GM12873 (cell line): Measurements from ENCODE around the gene HEMK1.

Source experiments
- CTCF ChIP-seq: IDR thresholded peaks from 2 replicates; pipeline ENCODE4 v1.5.1; 2012; ENCODE audit warnings: low read depth, mild to moderate bottlenecking, moderate library complexity, low read length, control low read depth; ENCODE audit not compliant: insufficient read depth; ENCODE audit errors: missing control alignments

The HEMK1 gene

GRCh38 chr3:50623840-50624474 is 54.6 kb downstream of the HEMK1 start:
- TF ChIP-seq CTCF: no peak

DNA sequence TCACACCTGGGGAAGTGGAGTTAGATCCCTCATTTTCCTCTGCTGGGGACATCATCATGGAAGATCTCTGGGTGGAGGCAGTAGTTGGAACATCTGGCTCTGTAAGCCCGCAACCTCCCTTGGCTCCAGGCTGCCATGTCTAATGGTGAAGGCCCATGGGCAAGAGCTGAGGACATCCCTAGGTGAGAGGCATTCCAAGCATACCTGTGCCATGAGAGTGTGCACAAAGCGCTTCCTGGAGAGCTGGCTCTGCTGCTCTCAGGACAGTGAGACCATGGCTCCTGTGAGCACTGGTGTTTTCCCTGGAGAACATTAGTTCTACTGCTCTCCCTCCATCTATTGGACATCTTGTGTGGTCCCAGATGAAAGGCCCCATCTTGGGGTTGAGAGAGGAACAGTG is 55.3 kb downstream of the HEMK1 start:
- TF ChIP-seq CTCF: no peak

GRCh38 chr3:50625231-50626182 is 56.2 kb downstream of the HEMK1 start:
- no peak for TF ChIP-seq CTCF

DNA sequence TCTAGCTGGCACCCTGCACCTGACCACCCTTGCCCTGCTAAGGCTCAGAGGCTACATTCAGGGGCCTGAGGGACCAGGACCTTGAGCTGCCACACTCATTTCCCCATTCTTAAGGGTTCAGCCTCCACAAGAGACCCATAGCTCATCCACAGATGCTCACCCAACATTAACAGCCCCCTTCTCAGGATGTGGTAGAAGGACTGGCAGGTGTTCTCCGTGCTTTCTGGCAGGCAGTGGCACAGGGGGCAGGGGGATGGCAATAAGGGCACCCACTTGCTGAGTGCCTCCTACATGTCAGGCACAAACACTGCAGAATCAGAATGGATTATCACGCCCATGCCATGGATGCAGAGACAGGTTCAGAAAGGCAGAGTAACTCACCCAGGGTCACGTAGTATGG is 57.1 kb downstream of the HEMK1 start:
- no peak for TF ChIP-seq CTCF

DNA sequence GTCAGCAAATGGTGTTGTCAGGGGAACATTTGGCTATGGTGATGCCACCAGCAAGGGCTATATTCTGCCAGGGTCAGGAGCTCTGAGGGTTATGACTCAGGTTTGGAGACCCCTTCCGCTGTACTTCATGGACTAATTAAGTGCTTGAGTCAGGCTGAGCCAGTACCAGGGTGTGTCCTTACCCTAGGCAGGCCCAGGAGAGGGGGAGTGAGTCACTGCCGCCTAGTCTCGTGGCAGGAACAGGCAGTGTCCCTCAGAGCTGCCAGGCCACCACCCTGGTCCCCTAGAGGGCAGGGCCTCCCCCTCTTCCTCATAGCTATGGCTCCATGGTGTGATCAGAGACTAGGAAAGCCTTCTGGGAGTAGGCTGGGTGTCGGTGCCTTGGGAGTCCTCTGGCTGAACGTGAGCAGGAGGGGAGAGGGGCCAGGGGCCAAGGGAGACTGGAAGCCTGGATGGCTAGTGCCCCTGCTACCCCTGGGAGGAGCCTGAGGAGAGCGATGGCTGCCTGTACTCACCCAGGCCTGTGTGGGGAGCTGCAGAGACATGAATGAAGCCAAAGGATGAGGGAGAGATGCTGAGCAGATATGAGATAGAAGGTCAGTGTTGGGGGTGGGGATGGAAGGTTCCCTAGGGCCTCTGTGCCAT is 58.2 kb downstream of the HEMK1 start:
- TF ChIP-seq CTCF: peak; percentile 42

DNA sequence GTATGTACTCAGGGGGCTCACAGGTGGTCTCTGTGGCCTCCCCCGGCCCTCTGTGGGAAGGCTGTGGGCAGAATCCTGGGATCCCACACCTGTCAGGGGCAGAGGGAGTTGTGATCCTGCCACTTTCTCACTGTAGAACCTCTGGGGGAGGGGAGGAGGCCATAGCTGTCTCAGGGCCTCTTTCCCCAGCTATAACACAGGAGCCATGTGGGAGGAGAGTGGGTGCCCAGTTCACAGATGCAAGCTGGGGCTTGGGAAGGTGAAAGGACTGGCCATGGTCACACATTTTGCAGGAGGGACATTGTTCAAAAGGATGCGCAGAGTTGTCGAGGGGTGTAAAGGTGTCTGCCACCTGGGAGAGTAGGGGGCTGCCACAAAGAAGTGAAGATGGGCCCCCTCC is 59.3 kb downstream of the HEMK1 start:
- no peak for TF ChIP-seq CTCF

DNA sequence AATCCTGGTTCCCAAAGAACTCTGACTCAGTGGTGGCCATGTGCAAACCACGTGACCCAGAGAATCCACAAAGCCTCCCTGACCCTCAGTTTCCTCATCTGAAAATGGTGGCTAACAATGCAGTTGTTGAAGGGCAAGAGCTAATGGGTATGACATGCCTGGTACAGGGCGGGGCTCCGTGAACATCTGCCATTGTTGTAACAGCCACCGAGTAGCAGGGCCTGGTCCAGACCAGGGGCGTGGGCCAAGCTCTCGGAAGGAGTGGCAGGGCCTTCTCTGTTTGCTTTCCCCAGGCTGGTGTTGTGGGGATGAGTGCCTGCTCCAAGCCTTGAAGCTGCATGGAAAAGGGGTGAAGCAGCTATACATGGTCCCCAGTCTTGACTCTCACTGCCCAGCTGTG is 61.1 kb downstream of the HEMK1 start:
- TF ChIP-seq CTCF: no peak
